Peyer's patch (tissue), 4 donors: ENCODE results near the gene FOXL2. TPM values are rescaled to one million over a fixed set of nuclear protein-coding genes. Genes with fewer than 3 reads are reported as not detected.
A peak's percentile ranks its signal among the peaks of the same experiment; 100 is the strongest.

Source experiments
- DNase-seq, 3 donors: peaks; one replicate each; pipeline ENCODE4 v3.0.0-alpha.2; 2017 to 2019
- H3K27ac ChIP-seq, 4 donors: fragments of 200-600 bp; sonication (generic); one replicate each; pipeline ENCODE4 v1.5.1; 2016 to 2019
- H3K27me3 ChIP-seq, 2 donors: fragments of 200-600 bp; sonication (generic); one replicate each; pipeline ENCODE4 v1.5.1; 2019
- H3K36me3 ChIP-seq, 3 donors: fragments of 200-600 bp; sonication (generic); one replicate each; pipeline ENCODE4 v1.5.1; 2016 to 2019
- H3K4me1 ChIP-seq, 4 donors: fragments of 200-600 bp; sonication (generic); one replicate each; pipeline ENCODE4 v1.5.1; 2016 to 2019
- H3K4me3 ChIP-seq, 4 donors: fragments of 200-600 bp; sonication (generic); 1 replicate in 3 of 4; 2 replicates in 1 of 4; pipeline ENCODE4 v1.5.1; 2016 to 2019; ENCODE audit warnings: mild to moderate bottlenecking in 1 of 4
- H3K9me3 ChIP-seq, 4 donors: fragments of 200-600 bp; sonication (generic); one replicate each; pipeline ENCODE4 v1.5.1; 2016 to 2019; ENCODE audit warnings: mild to moderate bottlenecking in 1 of 4
- POLR2A ChIP-seq, 2 donors: fragments of 450-650 bp; IDR thresholded peaks; one replicate each; pipeline ENCODE4 v1.5.1; 2017; ENCODE audit warnings: antibody characterized with exemption in 2 of 2, mild to moderate bottlenecking in 2 of 2, moderate library complexity in 2 of 2
- total RNA-seq, 4 donors: library from RNA; depleted of rRNA; stranded (reverse); fragments of >200 nt; gene quantifications; one replicate each; pipeline ENCODE4 v1.1.0, GENCODE V29; 2016
- TF ChIP-seq, protein P1 (sequence below), 6 experiments: fragments of 450-650 bp in 4 of 6; fragments of 200-600 bp in 2 of 6; sonication (generic) in 1 of 6; IDR thresholded peaks; one replicate each; pipeline ENCODE4 v1.5.1; 2017 to 2019; ENCODE audit warnings: antibody characterized with exemption in 6 of 6, mild to moderate bottlenecking in 3 of 6, moderate library complexity in 1 of 6

Gene FOXL2
- total RNA-seq, 4 donors from 2014 or later = not detected

DNA sequence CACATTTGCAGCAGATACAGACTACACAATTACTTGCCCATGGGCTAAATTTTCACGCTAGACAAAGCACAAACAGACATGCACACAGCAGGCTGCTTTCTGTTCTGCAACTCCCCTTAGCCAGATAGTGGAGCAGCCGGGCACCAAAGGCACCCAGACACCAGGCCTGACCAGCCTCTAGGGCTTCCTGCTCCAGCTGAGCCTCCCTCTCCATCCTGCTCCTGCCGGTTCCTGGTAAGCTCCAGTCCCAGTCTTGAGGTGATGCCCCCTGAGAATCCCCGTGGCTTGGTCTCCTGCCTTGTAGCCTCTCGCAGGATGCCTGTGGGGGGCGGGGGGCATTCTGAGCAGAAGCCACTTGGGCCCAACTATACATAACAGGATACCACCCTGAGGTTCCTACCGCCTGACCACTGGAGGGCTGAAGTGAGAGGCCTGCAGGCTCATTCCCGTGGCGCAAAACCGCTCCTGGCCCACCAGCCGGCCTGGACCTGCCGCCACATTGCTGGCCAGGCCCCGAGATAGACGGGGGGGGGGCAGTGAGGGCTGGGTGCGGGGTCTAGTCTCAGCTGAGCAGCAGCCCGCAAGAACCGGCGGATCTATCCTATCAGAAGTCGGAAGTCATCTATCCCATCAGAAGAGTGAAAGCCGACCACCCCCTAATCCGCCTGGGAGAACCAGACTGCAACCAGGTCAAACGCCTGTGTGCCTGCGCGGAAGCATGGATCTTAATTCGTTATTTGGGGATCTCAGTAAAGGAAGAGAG lies 3.9 kb downstream of the FOXL2 start:
- H3K4me1 ChIP-seq = peaks cover 3 to 49% (median 22%) of the 10 kb centered on the region in 4 donors
- TF ChIP-seq POLR2A (IDR thresholded peaks at IDR 0.05) = no peak
- TF ChIP-seq, protein P1, sequence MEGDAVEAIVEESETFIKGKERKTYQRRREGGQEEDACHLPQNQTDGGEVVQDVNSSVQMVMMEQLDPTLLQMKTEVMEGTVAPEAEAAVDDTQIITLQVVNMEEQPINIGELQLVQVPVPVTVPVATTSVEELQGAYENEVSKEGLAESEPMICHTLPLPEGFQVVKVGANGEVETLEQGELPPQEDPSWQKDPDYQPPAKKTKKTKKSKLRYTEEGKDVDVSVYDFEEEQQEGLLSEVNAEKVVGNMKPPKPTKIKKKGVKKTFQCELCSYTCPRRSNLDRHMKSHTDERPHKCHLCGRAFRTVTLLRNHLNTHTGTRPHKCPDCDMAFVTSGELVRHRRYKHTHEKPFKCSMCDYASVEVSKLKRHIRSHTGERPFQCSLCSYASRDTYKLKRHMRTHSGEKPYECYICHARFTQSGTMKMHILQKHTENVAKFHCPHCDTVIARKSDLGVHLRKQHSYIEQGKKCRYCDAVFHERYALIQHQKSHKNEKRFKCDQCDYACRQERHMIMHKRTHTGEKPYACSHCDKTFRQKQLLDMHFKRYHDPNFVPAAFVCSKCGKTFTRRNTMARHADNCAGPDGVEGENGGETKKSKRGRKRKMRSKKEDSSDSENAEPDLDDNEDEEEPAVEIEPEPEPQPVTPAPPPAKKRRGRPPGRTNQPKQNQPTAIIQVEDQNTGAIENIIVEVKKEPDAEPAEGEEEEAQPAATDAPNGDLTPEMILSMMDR (IDR thresholded peaks at IDR 0.05) = no peak
- DNase-seq = no peak

DNA sequence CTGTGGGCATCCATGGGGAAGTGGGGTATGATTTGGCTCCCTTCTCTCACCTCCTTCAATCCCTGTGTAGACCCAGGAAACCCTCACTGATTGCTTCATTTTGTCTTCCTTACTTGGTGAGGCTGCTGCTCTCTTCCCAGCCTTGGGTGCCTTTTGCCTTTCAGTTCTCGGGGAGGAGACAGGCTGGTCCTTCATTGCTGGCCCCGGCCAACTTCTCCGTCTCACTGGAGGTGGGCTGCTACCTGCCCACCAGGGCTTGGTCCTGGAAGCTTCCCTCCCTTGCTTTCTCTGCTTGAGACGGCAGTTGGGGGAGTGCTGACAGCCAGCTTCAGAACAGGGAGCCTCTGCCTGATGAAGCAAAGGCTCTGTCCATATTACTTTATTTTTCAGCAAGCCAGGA lies 4.7 kb downstream of the FOXL2 start:
- Histone ChIP-seq H3K36me3 (no peaks in the 10 kb centered on the region), H3K27ac (no peak overlapping the region), H3K27me3 (peaks cover 5 to 81% of the 10 kb centered on the region in 2 donors), H3K4me1 (peaks cover 3 to 54% (median 23%) of the 10 kb centered on the region in 4 donors), H3K4me3 (no peak overlapping the region), H3K9me3 (peaks cover 0 to 4% (median 0%) of the 10 kb centered on the region in 4 donors)
- DNase-seq = no peak
- no peak for TF ChIP-seq POLR2A (IDR thresholded peaks at IDR 0.05)
- TF ChIP-seq, protein P1 (IDR thresholded peaks at IDR 0.05) = no peak

More for the DNA sequence above, 3.9 kb downstream of the FOXL2 start:
- Histone ChIP-seq H3K27me3 (peaks cover 5 to 74% of the 10 kb centered on the region in 2 donors), H3K4me3 (no peak overlapping the region), H3K27ac (no peak overlapping the region), H3K9me3 (peaks cover 0 to 4% (median 0%) of the 10 kb centered on the region in 4 donors), H3K36me3 (no peaks in the 10 kb centered on the region)

DNA sequence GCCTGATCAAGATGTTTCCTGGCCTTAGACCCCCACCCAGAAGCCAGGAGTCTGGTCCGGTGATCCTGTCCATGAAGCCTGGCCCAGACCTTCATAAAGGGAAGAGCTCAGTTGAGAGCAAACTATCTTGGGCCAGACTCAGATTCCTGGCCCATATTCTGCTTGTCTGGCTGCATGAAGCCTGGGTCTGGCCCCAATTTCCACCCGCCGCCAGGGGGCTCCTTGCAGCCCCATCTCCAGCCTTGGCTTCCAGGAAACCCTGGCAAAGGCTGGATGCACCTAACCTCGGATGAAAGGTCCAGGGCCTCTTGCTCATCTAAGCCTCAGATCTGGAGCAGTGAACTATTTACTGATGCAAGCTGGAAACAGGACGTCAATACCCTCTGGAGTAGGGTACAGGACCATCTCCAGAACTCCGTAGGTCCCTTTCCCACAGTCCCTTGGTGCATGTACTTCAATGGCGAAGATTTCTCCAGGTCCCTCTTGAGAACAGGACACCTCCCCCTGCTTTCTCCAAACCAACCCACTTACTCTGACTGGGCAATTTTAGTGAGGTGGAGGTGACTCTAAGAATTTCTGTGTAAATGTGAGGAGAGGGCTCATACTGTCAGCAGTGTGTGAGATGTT lies 5.6 kb downstream of the FOXL2 start:
- Histone ChIP-seq H3K4me1 (peaks cover 3 to 54% (median 21%) of the 10 kb centered on the region in 4 donors), H3K9me3 (peaks cover 0 to 4% (median 0%) of the 10 kb centered on the region in 4 donors), H3K4me3 (no peak overlapping the region), H3K27me3 (peaks cover 5 to 85% of the 10 kb centered on the region in 2 donors), H3K36me3 (no peaks in the 10 kb centered on the region), H3K27ac (no peak overlapping the region)
- TF ChIP-seq, protein P1 (IDR thresholded peaks at IDR 0.05) = peak in 4 of 6 experiments; percentile 19 to 49 (median 45)
- no peak for TF ChIP-seq POLR2A (IDR thresholded peaks at IDR 0.05)
- peak in 1 of 3 donors; percentile 72 for DNase-seq

DNA sequence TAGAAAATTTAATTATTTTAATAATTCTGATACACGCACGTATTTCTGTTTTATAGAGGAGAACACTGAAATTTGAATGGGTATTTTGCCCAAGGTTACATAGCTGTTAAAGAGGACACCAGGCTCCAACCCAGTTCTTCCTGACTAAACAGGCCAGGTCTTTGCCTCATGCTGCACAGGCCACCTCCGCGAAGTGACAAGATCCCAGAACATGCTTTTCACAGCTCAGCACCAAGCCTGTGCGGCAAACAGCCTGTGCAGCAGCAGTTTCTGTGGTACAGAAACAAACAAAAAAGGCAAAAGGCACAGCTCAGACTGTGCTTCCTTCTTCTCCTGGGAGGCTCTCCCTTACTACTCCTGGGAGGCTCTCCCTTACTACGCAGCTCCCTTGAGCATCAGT lies 6.5 kb downstream of the FOXL2 start:
- TF ChIP-seq POLR2A (IDR thresholded peaks at IDR 0.05) = no peak
- TF ChIP-seq, protein P1 (IDR thresholded peaks at IDR 0.05) = no peak
- peaks cover 3 to 54% (median 20%) of the 10 kb centered on the region in 4 donors for H3K4me1 ChIP-seq
- no peaks in the 10 kb centered on the region for H3K36me3 ChIP-seq
- peaks cover 0 to 4% (median 0%) of the 10 kb centered on the region in 4 donors for H3K9me3 ChIP-seq
- H3K27me3 ChIP-seq = peaks cover 5 to 78% of the 10 kb centered on the region in 2 donors
- no peak for DNase-seq
- H3K27ac ChIP-seq = no peak overlapping the region
- no peak overlapping the region for H3K4me3 ChIP-seq

DNA sequence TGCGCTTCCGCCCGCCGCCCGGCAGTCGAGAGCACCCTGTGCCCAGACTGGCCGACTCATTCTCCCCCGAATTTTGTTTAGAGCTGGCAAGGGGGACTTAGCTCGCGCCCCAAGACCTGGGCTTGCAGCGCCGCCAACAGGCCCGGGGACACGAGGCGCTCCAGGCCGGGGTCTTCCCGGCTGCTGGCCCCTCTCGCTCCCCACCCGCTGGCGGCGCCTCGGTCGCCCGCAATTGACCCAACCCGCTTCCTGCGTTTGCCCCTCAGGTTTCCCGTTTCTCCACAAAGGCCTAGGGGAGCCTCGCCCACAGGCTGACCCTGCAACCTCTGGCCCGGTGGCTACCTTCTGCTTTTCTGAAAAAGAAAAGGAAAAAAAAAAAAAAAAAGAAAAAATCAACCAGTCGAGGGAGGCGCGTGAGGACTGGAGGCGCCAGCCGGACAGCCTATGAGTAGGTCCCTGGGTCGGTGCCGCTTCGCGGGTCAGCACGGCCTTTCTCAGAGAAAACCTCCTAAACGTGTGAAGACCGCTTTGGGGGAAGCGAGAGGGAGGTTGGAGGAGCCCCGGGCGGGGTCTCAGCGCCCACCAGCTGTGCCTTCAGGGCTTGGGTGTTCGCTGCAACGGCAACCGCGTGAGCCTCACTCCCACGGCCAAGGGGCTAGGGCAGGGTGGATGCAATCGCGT lies 7.2 kb downstream of the FOXL2 start:
- H3K4me3 ChIP-seq = no peak overlapping the region
- H3K27ac ChIP-seq = no peak overlapping the region
- DNase-seq = no peak
- no peaks in the 10 kb centered on the region for H3K9me3 ChIP-seq
- no peaks in the 10 kb centered on the region for H3K36me3 ChIP-seq
- no peak for TF ChIP-seq POLR2A (IDR thresholded peaks at IDR 0.05)
- TF ChIP-seq, protein P1 (IDR thresholded peaks at IDR 0.05) = no peak
- peaks cover 3 to 46% (median 12%) of the 10 kb centered on the region in 4 donors for H3K4me1 ChIP-seq
- H3K27me3 ChIP-seq = peaks cover 0 to 70% of the 10 kb centered on the region in 2 donors
